ENCODE results near the gene PHACTR2. TPM values are rescaled to one million over a fixed set of nuclear protein-coding genes. Genes with fewer than 3 reads are reported as not detected.

Gene PHACTR2
- polyA plus RNA-seq, 1 experiment, result 38.0 TPM

GRCh38 chr6:143836150-143836549, 158.4 kb downstream of the PHACTR2 start:
- ChIA-PET CTCF (interaction anchor here (1.9 kb wide), 1 partner anchor 261 kb away, joined by 8 read pairs; no protein-coding TSS in a partner anchor), POLR2A (interaction anchor here (0.7 kb wide), 1 partner anchor 113 kb away, joined by 5 read pairs; no protein-coding TSS in a partner anchor)
- H3K27me3 ChIP-seq (ENCODE audit: control insufficient read depth, insufficient read depth, low read length), result no peaks in the 10 kb centered on the region

GRCh38 chr6:143838395-143838794, 160.6 kb downstream of the PHACTR2 start:
- Histone ChIP-seq H3K27me3 (ENCODE audit: control insufficient read depth, insufficient read depth, low read length) (no peaks in the 10 kb centered on the region), H3K4me3 (ENCODE audit: low read depth, low read length) (no peak overlapping the region), H3K27ac (ENCODE audit: low read depth, low read length) (no peak overlapping the region), H3K9me3 (ENCODE audit: control insufficient read depth, insufficient read depth, low read length) (no peaks in the 10 kb centered on the region; the same call in 1 of the 2 replicates)
- POLR2A ChIA-PET, result no interaction called here
- no peak for TF ChIP-seq CTCF (IDR thresholded peaks at IDR 0.05; ENCODE audit: low read depth, low read length)
- CTCF ChIA-PET, result no interaction called here
- no peak for DNase-seq (ENCODE audit: low read depth, low spot score)

More at GRCh38 chr6:143836150-143836549, 158.4 kb downstream of the PHACTR2 start:
- Histone ChIP-seq H3K4me3 (ENCODE audit: low read depth, low read length) (no peak overlapping the region), H3K9me3 (ENCODE audit: control insufficient read depth, insufficient read depth, low read length) (no peaks in the 10 kb centered on the region), H3K27ac (ENCODE audit: low read depth, low read length) (no peak overlapping the region)
- DNase-seq (ENCODE audit: low read depth, low spot score), result no peak
- TF ChIP-seq CTCF (IDR thresholded peaks at IDR 0.05; ENCODE audit: low read depth, low read length), result no peak

- ChIA-PET POLR2A (no interaction called here), CTCF (no interaction called here)
- DNase-seq (ENCODE audit: low read depth, low spot score), result no peak
- Histone ChIP-seq H3K27me3 (ENCODE audit: control insufficient read depth, insufficient read depth, low read length) (no peaks in the 10 kb centered on the region), H3K4me3 (ENCODE audit: low read depth, low read length) (no peak overlapping the region), H3K9me3 (ENCODE audit: control insufficient read depth, insufficient read depth, low read length) (no peaks in the 10 kb centered on the region; the same call in 1 of the 2 replicates), H3K27ac (ENCODE audit: low read depth, low read length) (no peak overlapping the region)
- no peak for TF ChIP-seq CTCF (IDR thresholded peaks at IDR 0.05; ENCODE audit: low read depth, low read length)
Measured at GRCh38 chr6:143839196-143839595, 161.4 kb downstream of the PHACTR2 start.

- CTCF ChIA-PET, result no interaction called here
- DNase-seq (ENCODE audit: low read depth, low spot score), result no peak
- POLR2A ChIA-PET, result no interaction called here
- H3K27ac ChIP-seq (ENCODE audit: low read depth, low read length), result no peak overlapping the region
- TF ChIP-seq CTCF (IDR thresholded peaks at IDR 0.05; ENCODE audit: low read depth, low read length), result no peak
- no peak overlapping the region for H3K4me3 ChIP-seq (ENCODE audit: low read depth, low read length)
- H3K27me3 ChIP-seq (ENCODE audit: control insufficient read depth, insufficient read depth, low read length), result no peaks in the 10 kb centered on the region
- no peaks in the 10 kb centered on the region; the same call in 1 of the 2 replicates for H3K9me3 ChIP-seq (ENCODE audit: control insufficient read depth, insufficient read depth, low read length)
Measured at GRCh38 chr6:143840595-143841265, 163.0 kb downstream of the PHACTR2 start.

GRCh38 chr6:143842461-143842901, 164.7 kb downstream of the PHACTR2 start:
- no peaks in the 10 kb centered on the region for H3K27me3 ChIP-seq (ENCODE audit: control insufficient read depth, insufficient read depth, low read length)
- ChIA-PET POLR2A (interaction anchor here (0.6 to 1.7 kb wide), 7 partner anchors 18 to 267 kb away, joined by 3 to 16 read pairs (median 5); no protein-coding TSS in a partner anchor), CTCF (interaction anchor here (0.6 to 3.0 kb wide), 2 partner anchors 267 to 642 kb away, joined by 6 to 26 read pairs; no protein-coding TSS in a partner anchor)
- peak overlapping the region; percentile 93 for H3K4me3 ChIP-seq (ENCODE audit: low read depth, low read length)
- no peaks in the 10 kb centered on the region; the same call in 1 of the 2 replicates for H3K9me3 ChIP-seq (ENCODE audit: control insufficient read depth, insufficient read depth, low read length)
- no peak for DNase-seq (ENCODE audit: low read depth, low spot score)
- no peak for TF ChIP-seq CTCF (IDR thresholded peaks at IDR 0.05; ENCODE audit: low read depth, low read length)
- H3K27ac ChIP-seq (ENCODE audit: low read depth, low read length), result peak overlapping the region; percentile 92

All from AG04450 (cell line).